Heart right ventricle (tissue), 16 donors: ENCODE results near the gene SLC39A11. TPM values are rescaled to one million over a fixed set of nuclear protein-coding genes. Genes with fewer than 3 reads are reported as not detected.

Source experiments
- ATAC-seq, 8 donors: fragments of 200-7000 bp; cut with Tn5 transposase; one replicate each; pipeline ENCODE4 v1.9.1; 2020; ENCODE audit warnings: mild to moderate bottlenecking in 8 of 8, moderate library complexity in 8 of 8, moderate number of reproducible peaks in 1 of 8
- DNase-seq, 2 donors: peaks; one replicate each; pipeline ENCODE4 v3.0.0-alpha.2; 2020
- H3K27ac ChIP-seq, 10 donors: fragments of 200-600 bp; sonication (generic) in 2 of 10; one replicate each; pipeline versions ENCODE4 v1.5.0 to v1.8.0; 2020 to 2022; ENCODE audit warnings: mild to moderate bottlenecking in 3 of 10
- H3K27me3 ChIP-seq, 7 donors: fragments of 200-600 bp; one replicate each; pipeline ENCODE4 v1.8.0; 2021 to 2022; ENCODE audit warnings: mild to moderate bottlenecking in 2 of 7
- H3K36me3 ChIP-seq, 9 donors: fragments of 200-600 bp; sonication (generic) in 1 of 9; one replicate each; pipeline versions ENCODE4 v1.5.0 to v1.8.0; 2020 to 2022; ENCODE audit warnings: mild to moderate bottlenecking in 2 of 9
- H3K4me1 ChIP-seq, 9 donors: fragments of 200-600 bp; sonication (generic) in 1 of 9; one replicate each; pipeline versions ENCODE4 v1.5.0 to v1.8.0; 2020 to 2022; ENCODE audit warnings: mild to moderate bottlenecking in 4 of 9
- H3K4me3 ChIP-seq, 10 donors: fragments of 200-600 bp; sonication (generic) in 2 of 10; one replicate each; pipeline versions ENCODE4 v1.5.0 to v1.8.0; 2020 to 2022; ENCODE audit warnings: mild to moderate bottlenecking in 7 of 10, moderate library complexity in 2 of 10
- H3K9me3 ChIP-seq, 11 donors: fragments of 200-600 bp in 10 of 11; sonication (generic) in 2 of 11; one replicate each; pipeline versions ENCODE4 v1.5.0 to v1.8.0; 2013 to 2022; ENCODE audit warnings: mild to moderate bottlenecking in 2 of 11, control low read depth in 1 of 11, moderate library complexity in 1 of 11
- WGBS, 2 donors: extraction: QIAGEN DNeasy Blood & Tissue Kit; methylation state at CpG; one replicate each; pipeline ENCODE4 v1.1.7; 2013; ENCODE audit warnings: inconsistent platforms in 1 of 2; 5-methylcytosine and 5-hydroxymethylcytosine counted together
- intact Hi-C, 10 donors: fragments of 100-400 bp; cut with DNase I; formaldehyde crosslinking; loops; one replicate each; pipeline versions ENCODE4 v1.11.1 to v1.14.2; 2022
- polyA plus RNA-seq, 2 donors: library from polyadenylated mRNA; stranded (reverse); fragments of 200-250 nt; gene quantifications; one replicate each; pipeline ENCODE4 v1.2.3, GENCODE V29; 2013
- total RNA-seq, 10 donors: library from RNA; stranded (reverse); fragmentation: NEBNext Ultra II Directional in 3 of 10; extraction: Animal tissue kit (Norgen Biotek cat#: 25700) in 3 of 10; gene quantifications; one replicate each; pipeline versions ENCODE4 v1.2.1 to v1.2.4, GENCODE V29; 2021 to 2023
- TF ChIP-seq, protein P1 (sequence below), 9 donors: fragments of 200-600 bp; sonication (generic) in 2 of 9; IDR thresholded peaks; one replicate each; pipeline versions ENCODE4 v1.5.0 to v1.8.0; 2021 to 2022; ENCODE audit warnings: antibody characterized with exemption in 9 of 9, mild to moderate bottlenecking in 5 of 9, moderate library complexity in 1 of 9
- donor health status: Arrhythmogenic right ventricular cardiomyopathy.
- donor health status: ischemic (EF 13 %, LVEDD 7.1; RV severe dilation, severe dysfunction).
- donor health status: healthy with polysubstance abuse.
- donor health status: DM: no; HTN: yes; CAD: no.
- donor health status: DM: no; HTN: no; CAD: no.
- donor health status: ischemic (EF 25% LVEDD 6.9; RV normal size, moderate dysfunction).
- donor health status: ischemic (EF 25% LVEDD 5.7; RV mildly dilated, moderate dysfunction).
- donor health status: healthy.
- donor health status: DM: yes; HTN: yes; CAD: no.
- donor health status: Ischemic cardiomyopathy.
- donor health status: ischemic (EF 35%, LVEDD 5.7; RV mildly dilated, moderate dysfunction).
- donor health status: nonischemic (EF 11% LVEDD 7.7; RV severe dilation, severe dysfunction).
- donor health status: DM: yes; HTN: yes; CAD: no.
- donor health status: PGD.
- donor health status: ischemic (EF 29% LVEDD 5.4; RV normal size, mild dysfunction).
- donor health status: nonischemic (EF 23%, LVEDD 6.1; RV moderate dilation, normal function).

The SLC39A11 gene
- total and polyA plus RNA-seq, 12 donors: 2.4 to 11.3 (median 6.4) TPM

DNA sequence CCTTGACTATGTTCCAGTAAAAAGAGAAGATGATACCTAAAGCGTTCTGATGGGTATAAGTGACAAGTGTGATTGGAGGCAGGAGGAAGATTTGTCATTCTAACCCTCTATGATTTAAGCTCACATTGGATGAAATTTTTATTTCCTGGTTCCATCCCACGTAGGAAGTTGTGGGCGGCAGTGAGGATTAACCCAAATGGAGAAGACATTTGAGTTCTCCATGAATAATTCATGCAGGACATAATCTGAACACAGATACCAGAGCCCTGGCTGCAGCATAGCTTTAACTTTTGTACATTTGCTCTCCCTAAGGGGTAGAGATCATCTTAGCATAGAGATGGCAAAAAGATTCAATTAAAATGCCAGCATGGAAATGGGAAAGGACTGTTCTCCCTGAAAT lies 146.3 kb downstream of the SLC39A11 start:
- H3K27ac ChIP-seq: no peak overlapping the region
- intact Hi-C loops: no loop called here
- peaks cover 0 to 12% (median 0%) of the 10 kb centered on the region in 9 donors for H3K36me3 ChIP-seq
- WGBS, 2 donors: 85 to 87% methylated on average over 3 of the region's 3 CpGs
- DNase-seq: no peak
- no peaks in the 10 kb centered on the region for H3K4me1 ChIP-seq
- TF ChIP-seq, protein P1, sequence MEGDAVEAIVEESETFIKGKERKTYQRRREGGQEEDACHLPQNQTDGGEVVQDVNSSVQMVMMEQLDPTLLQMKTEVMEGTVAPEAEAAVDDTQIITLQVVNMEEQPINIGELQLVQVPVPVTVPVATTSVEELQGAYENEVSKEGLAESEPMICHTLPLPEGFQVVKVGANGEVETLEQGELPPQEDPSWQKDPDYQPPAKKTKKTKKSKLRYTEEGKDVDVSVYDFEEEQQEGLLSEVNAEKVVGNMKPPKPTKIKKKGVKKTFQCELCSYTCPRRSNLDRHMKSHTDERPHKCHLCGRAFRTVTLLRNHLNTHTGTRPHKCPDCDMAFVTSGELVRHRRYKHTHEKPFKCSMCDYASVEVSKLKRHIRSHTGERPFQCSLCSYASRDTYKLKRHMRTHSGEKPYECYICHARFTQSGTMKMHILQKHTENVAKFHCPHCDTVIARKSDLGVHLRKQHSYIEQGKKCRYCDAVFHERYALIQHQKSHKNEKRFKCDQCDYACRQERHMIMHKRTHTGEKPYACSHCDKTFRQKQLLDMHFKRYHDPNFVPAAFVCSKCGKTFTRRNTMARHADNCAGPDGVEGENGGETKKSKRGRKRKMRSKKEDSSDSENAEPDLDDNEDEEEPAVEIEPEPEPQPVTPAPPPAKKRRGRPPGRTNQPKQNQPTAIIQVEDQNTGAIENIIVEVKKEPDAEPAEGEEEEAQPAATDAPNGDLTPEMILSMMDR (IDR thresholded peaks at IDR 0.05): no peak
- no peak overlapping the region for H3K4me3 ChIP-seq
- no peak for ATAC-seq
- H3K27me3 ChIP-seq: no peaks in the 10 kb centered on the region
- H3K9me3 ChIP-seq: no peaks in the 10 kb centered on the region

GRCh38 chr17:72945473-72945872 lies 147.0 kb downstream of the SLC39A11 start:
- no peak for ATAC-seq
- WGBS, 2 donors: 87 to 93% methylated on average over 6 of the region's 6 CpGs
- Histone ChIP-seq H3K4me3 (no peak overlapping the region), H3K4me1 (no peaks in the 10 kb centered on the region), H3K36me3 (peaks cover 0 to 12% (median 0%) of the 10 kb centered on the region in 9 donors), H3K9me3 (no peaks in the 10 kb centered on the region), H3K27ac (no peak overlapping the region), H3K27me3 (no peaks in the 10 kb centered on the region)
- DNase-seq: no peak
- TF ChIP-seq, protein P1 (IDR thresholded peaks at IDR 0.05): no peak
- intact Hi-C loops: no loop called here

- ATAC-seq (no peak), DNase-seq (no peak)
- no peak overlapping the region for H3K27ac ChIP-seq
- WGBS, 2 donors: 89 to 93% methylated on average over 4 of the region's 4 CpGs
- intact Hi-C loops: no loop called here
- peaks cover 0 to 12% (median 0%) of the 10 kb centered on the region in 9 donors for H3K36me3 ChIP-seq
- H3K27me3 ChIP-seq: no peaks in the 10 kb centered on the region
- H3K9me3 ChIP-seq: no peaks in the 10 kb centered on the region
- H3K4me1 ChIP-seq: no peaks in the 10 kb centered on the region
- no peak overlapping the region for H3K4me3 ChIP-seq
- TF ChIP-seq, protein P1 (IDR thresholded peaks at IDR 0.05): no peak
Measured at GRCh38 chr17:72943826-72944689, 148.4 kb downstream of the SLC39A11 start.

DNA sequence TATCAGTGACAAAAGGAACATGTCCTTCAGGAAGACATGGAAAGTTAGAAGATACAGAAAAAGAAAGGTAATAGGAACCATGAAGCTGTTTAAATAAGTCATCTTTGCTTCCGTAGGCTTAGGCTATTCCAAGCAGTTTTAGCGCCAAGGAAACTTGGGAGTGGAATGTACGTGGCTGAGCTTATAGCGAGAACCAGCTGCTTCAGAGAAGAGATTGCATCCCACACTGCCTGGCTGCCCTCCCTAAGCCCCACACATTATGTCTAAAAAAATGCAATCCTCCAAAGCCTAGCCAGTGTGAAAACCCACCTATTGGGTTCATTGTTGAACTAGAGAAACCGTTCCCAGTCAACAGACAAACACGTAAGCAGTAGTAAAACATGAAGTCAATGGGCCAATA lies 149.9 kb downstream of the SLC39A11 start:
- WGBS, 2 donors: 88 to 91% methylated on average over 6 of the region's 6 CpGs
- DNase-seq (no peak), ATAC-seq (no peak)
- intact Hi-C loops: no loop called here
- no peak overlapping the region for H3K27ac ChIP-seq
- H3K4me3 ChIP-seq: no peak overlapping the region
- no peaks in the 10 kb centered on the region for H3K4me1 ChIP-seq
- TF ChIP-seq, protein P1 (IDR thresholded peaks at IDR 0.05): no peak
- H3K36me3 ChIP-seq: peaks cover 0 to 12% (median 0%) of the 10 kb centered on the region in 9 donors
- no peaks in the 10 kb centered on the region for H3K9me3 ChIP-seq
- no peaks in the 10 kb centered on the region for H3K27me3 ChIP-seq
